SK-N-MC (cell line): ENCODE measurements around the gene MRNIP.

Experiments used
- DNase-seq: peaks from one replicate; pipeline ENCODE4 v3.0.0-alpha.2; 2011; ENCODE audit warnings: low read depth, low spot score
- H3K27ac ChIP-seq: fragments of 200-600 bp; sonication (generic); 2 replicates; pipeline ENCODE4 v1.5.1; 2016; ENCODE audit warnings: mixed run types
- H3K36me3 ChIP-seq: fragments of 200-600 bp; sonication (generic); 2 replicates; pipeline ENCODE4 v1.6.1; 2017; ENCODE audit warnings: antibody characterized with exemption, low read length, mixed read lengths; ENCODE audit not compliant: insufficient read depth
- H3K4me3 ChIP-seq: fragments of 200-600 bp; sonication (generic); 2 replicates; pipeline ENCODE4 v1.5.1; 2016
- H3K9ac ChIP-seq: fragments of 200-600 bp; sonication (generic); 2 replicates; pipeline ENCODE4 v1.8.0; 2017; ENCODE audit warnings: mixed run types, mixed read lengths; ENCODE audit not compliant: insufficient read length
- H3K9me3 ChIP-seq: fragments of 200-600 bp; sonication (generic); 2 replicates; pipeline ENCODE4 v1.6.1; 2017; ENCODE audit warnings: low read depth, mild to moderate bottlenecking, antibody characterized with exemption, low read length, moderate library complexity, mixed read lengths
- EZH2 ChIP-seq: fragments of 200-600 bp; sonication (generic); IDR thresholded peaks from one replicate; pipeline ENCODE4 v1.6.1; 2017; ENCODE audit warnings: antibody characterized with exemption
- FOXP2 ChIP-seq: optimal IDR thresholded peaks from 2 replicates; pipeline ENCODE3; 2011; ENCODE audit warnings: mild to moderate bottlenecking, moderate library complexity; ENCODE audit not compliant: insufficient read depth; ENCODE audit errors: extremely low read length, control extremely low read depth
- POLR2AphosphoS5 ChIP-seq: IDR thresholded peaks from 2 replicates; pipeline ENCODE4 v1.6.1; 2012; ENCODE audit warnings: mild to moderate bottlenecking, low read depth, low read length, borderline replicate concordance

Gene MRNIP

GRCh38 chr5:179890751-179891682, 32.4 kb upstream of the MRNIP start:
- TF ChIP-seq FOXP2 (no peak), POLR2AphosphoS5 (no peak), EZH2 (no peak)
- Histone ChIP-seq H3K4me3 (no peak overlapping the region), H3K9me3 (no peaks in the 10 kb centered on the region), H3K36me3 (peaks cover 56% of the 10 kb centered on the region; the same call in 1 of the 2 replicates), H3K27ac (no peak overlapping the region), H3K9ac (no peak overlapping the region)
- DNase-seq = no peak

- H3K27ac ChIP-seq = no peak overlapping the region
- H3K9me3 ChIP-seq = no peaks in the 10 kb centered on the region
- H3K4me3 ChIP-seq = no peak overlapping the region
- H3K9ac ChIP-seq = no peak overlapping the region
- TF ChIP-seq FOXP2 (no peak), POLR2AphosphoS5 (no peak), EZH2 (no peak)
- H3K36me3 ChIP-seq = peaks cover 67% of the 10 kb centered on the region
- no peak for DNase-seq
These were observed 31.3 kb upstream of the MRNIP start for GRCh38 chr5:179889885-179890284.

- no peak for DNase-seq
- Histone ChIP-seq H3K27ac (no peak overlapping the region), H3K4me3 (no peak overlapping the region), H3K9me3 (peaks cover 15% of the 10 kb centered on the region; the same call in 1 of the 2 replicates), H3K36me3 (peaks cover 78% of the 10 kb centered on the region), H3K9ac (no peak overlapping the region)
- no peak for TF ChIP-seq FOXP2
- no peak for TF ChIP-seq EZH2
- TF ChIP-seq POLR2AphosphoS5 = no peak
These were observed 29.2 kb upstream of the MRNIP start for GRCh38 chr5:179887802-179888201.

GRCh38 chr5:179887095-179887494, 28.5 kb upstream of the MRNIP start:
- Histone ChIP-seq H3K36me3 (peaks cover 75% of the 10 kb centered on the region), H3K27ac (no peak overlapping the region), H3K4me3 (no peak overlapping the region), H3K9ac (no peak overlapping the region), H3K9me3 (peaks cover 15% of the 10 kb centered on the region; the same call in 1 of the 2 replicates)
- TF ChIP-seq FOXP2 (no peak), POLR2AphosphoS5 (no peak), EZH2 (no peak)
- no peak for DNase-seq

GRCh38 chr5:179886190-179886911, 27.7 kb upstream of the MRNIP start:
- TF ChIP-seq POLR2AphosphoS5 = no peak
- no peak for TF ChIP-seq FOXP2
- TF ChIP-seq EZH2 = no peak
- no peak overlapping the region for H3K9ac ChIP-seq
- peaks cover 69% of the 10 kb centered on the region for H3K36me3 ChIP-seq
- H3K9me3 ChIP-seq = peaks cover 15% of the 10 kb centered on the region; the same call in 1 of the 2 replicates
- H3K4me3 ChIP-seq = no peak overlapping the region
- DNase-seq = no peak
- 0 out of 2 replicates have a peak overlapping the region, but pooled peaks have one; percentile 13 for H3K27ac ChIP-seq

GRCh38 chr5:179885491-179886090, 27.0 kb upstream of the MRNIP start:
- H3K4me3 ChIP-seq = no peak overlapping the region
- DNase-seq = no peak
- H3K27ac ChIP-seq = no peak overlapping the region
- H3K36me3 ChIP-seq = peaks cover 62% of the 10 kb centered on the region
- H3K9ac ChIP-seq = no peak overlapping the region
- TF ChIP-seq FOXP2 (no peak), EZH2 (no peak), POLR2AphosphoS5 (no peak)
- peaks cover 15% of the 10 kb centered on the region; the same call in 1 of the 2 replicates for H3K9me3 ChIP-seq

GRCh38 chr5:179883163-179883562, 24.5 kb upstream of the MRNIP start:
- H3K9ac ChIP-seq = no peak overlapping the region
- no peak for TF ChIP-seq EZH2
- TF ChIP-seq FOXP2 = no peak
- no peak for TF ChIP-seq POLR2AphosphoS5
- no peak overlapping the region for H3K27ac ChIP-seq
- no peak for DNase-seq
- H3K36me3 ChIP-seq = peaks cover 53% of the 10 kb centered on the region
- peaks cover 15% of the 10 kb centered on the region; the same call in 1 of the 2 replicates for H3K9me3 ChIP-seq
- no peak overlapping the region for H3K4me3 ChIP-seq

- Histone ChIP-seq H3K9ac (no peak overlapping the region), H3K36me3 (peaks cover 46% of the 10 kb centered on the region)
- TF ChIP-seq POLR2AphosphoS5 (no peak), FOXP2 (no peak), EZH2 (no peak)
These were observed 23.7 kb upstream of the MRNIP start for GRCh38 chr5:179882338-179882737.

More at GRCh38 chr5:179882338-179882737, 23.7 kb upstream of the MRNIP start:
- Histone ChIP-seq H3K27ac (no peak overlapping the region), H3K4me3 (no peak overlapping the region), H3K9me3 (peaks cover 15% of the 10 kb centered on the region; the same call in 1 of the 2 replicates)
- DNase-seq = no peak
